ENCODE results near the gene CWC27.

DNA sequence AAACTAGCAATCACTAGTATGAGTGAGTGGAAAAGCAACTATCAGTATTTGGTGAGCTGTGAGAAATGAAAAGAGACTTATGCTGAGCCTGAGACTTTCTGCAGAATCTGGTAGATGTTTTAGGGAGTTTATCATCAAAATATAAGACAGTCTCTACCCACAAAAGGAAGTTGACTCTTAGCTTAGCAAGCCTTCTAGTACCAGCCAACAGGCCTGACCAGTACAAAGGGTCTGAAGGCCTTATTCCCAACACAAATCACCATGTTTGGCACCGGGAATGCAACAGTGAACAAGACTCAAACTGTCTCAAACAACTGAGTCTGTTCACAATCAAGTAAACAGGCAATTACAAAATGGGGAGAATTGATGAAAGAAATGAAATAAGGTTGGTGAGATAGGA, 244.4 kb downstream of the CWC27 start:
- TF ChIP-seq EP300 (IDR thresholded peaks at IDR 0.05) (no peak), CTCF (IDR thresholded peaks at IDR 0.05) (no peak)
